GM21390 (cell line): ENCODE results near the gene MAP2.

Experiments
- ATAC-seq: cut with Tn5 transposase; IDR thresholded peaks from one replicate; pipeline ENCODE4 v1.9.1; 2021; ENCODE audit not compliant: unreplicated experiment

The MAP2 gene

GRCh38 chr2:209525331-209525730 lies 101.5 kb downstream of the MAP2 start:
- no peak for ATAC-seq

- peak; percentile 34 for ATAC-seq
Observed at GRCh38 chr2:209525834-209526281, 102.0 kb downstream of the MAP2 start.

- peak; percentile 32 for ATAC-seq
Observed at GRCh38 chr2:209526561-209526960, 102.7 kb downstream of the MAP2 start.

GRCh38 chr2:209529579-209529978 lies 105.7 kb downstream of the MAP2 start:
- no peak for ATAC-seq

- ATAC-seq = no peak
Observed at GRCh38 chr2:209532321-209532720, 108.5 kb downstream of the MAP2 start.

GRCh38 chr2:209533391-209533790 lies 109.5 kb downstream of the MAP2 start:
- ATAC-seq = no peak

- no peak for ATAC-seq
Observed at GRCh38 chr2:209534228-209534627, 110.4 kb downstream of the MAP2 start.

- ATAC-seq = no peak
Observed at GRCh38 chr2:209536363-209536762, 112.5 kb downstream of the MAP2 start.

GRCh38 chr2:209547726-209548125 lies 123.9 kb downstream of the MAP2 start:
- ATAC-seq = no peak

- ATAC-seq = no peak
Observed at GRCh38 chr2:209549589-209549988, 125.7 kb downstream of the MAP2 start.

- ATAC-seq = no peak
Observed at GRCh38 chr2:209553913-209554312, 130.1 kb downstream of the MAP2 start.

- ATAC-seq = peak; percentile 45
Observed at GRCh38 chr2:209556354-209556961, 132.6 kb downstream of the MAP2 start.

- no peak for ATAC-seq
Observed at GRCh38 chr2:209560911-209561310, 137.1 kb downstream of the MAP2 start.

GRCh38 chr2:209563453-209563852 lies 139.6 kb downstream of the MAP2 start:
- no peak for ATAC-seq

- no peak for ATAC-seq
Observed at GRCh38 chr2:209564816-209565215, 141.0 kb downstream of the MAP2 start.

GRCh38 chr2:209565896-209566582 lies 142.2 kb downstream of the MAP2 start:
- ATAC-seq = no peak

GRCh38 chr2:209570194-209570593 lies 146.3 kb downstream of the MAP2 start:
- no peak for ATAC-seq

GRCh38 chr2:209574515-209574914 lies 150.7 kb downstream of the MAP2 start:
- no peak for ATAC-seq

- no peak for ATAC-seq
Observed at GRCh38 chr2:209577376-209578357, 153.8 kb downstream of the MAP2 start.

GRCh38 chr2:209578394-209579001 lies 154.7 kb downstream of the MAP2 start:
- no peak for ATAC-seq

GRCh38 chr2:209579230-209579749 lies 155.4 kb downstream of the MAP2 start:
- no peak for ATAC-seq
